Suprapubic skin (tissue), 3 donors: Measurements from ENCODE around the gene TMEM184B.

ENCODE experiments used
- POLR2A ChIP-seq, 2 donors: fragments of 450-650 bp; IDR thresholded peaks; one replicate each; pipeline ENCODE4 v1.6.1; 2017; ENCODE audit warnings: antibody characterized with exemption in 2 of 2, mild to moderate bottlenecking in 2 of 2, moderate library complexity in 2 of 2
- TF ChIP-seq, protein P1 (sequence below), 2 donors: fragments of 200-600 bp in 1 of 2; fragments of 450-650 bp in 1 of 2; sonication (generic) in 1 of 2; IDR thresholded peaks; one replicate each; pipeline ENCODE4 v1.5.1; 2016 to 2019; ENCODE audit warnings: antibody characterized with exemption in 2 of 2, mild to moderate bottlenecking in 1 of 2, moderate library complexity in 1 of 2

DNA sequence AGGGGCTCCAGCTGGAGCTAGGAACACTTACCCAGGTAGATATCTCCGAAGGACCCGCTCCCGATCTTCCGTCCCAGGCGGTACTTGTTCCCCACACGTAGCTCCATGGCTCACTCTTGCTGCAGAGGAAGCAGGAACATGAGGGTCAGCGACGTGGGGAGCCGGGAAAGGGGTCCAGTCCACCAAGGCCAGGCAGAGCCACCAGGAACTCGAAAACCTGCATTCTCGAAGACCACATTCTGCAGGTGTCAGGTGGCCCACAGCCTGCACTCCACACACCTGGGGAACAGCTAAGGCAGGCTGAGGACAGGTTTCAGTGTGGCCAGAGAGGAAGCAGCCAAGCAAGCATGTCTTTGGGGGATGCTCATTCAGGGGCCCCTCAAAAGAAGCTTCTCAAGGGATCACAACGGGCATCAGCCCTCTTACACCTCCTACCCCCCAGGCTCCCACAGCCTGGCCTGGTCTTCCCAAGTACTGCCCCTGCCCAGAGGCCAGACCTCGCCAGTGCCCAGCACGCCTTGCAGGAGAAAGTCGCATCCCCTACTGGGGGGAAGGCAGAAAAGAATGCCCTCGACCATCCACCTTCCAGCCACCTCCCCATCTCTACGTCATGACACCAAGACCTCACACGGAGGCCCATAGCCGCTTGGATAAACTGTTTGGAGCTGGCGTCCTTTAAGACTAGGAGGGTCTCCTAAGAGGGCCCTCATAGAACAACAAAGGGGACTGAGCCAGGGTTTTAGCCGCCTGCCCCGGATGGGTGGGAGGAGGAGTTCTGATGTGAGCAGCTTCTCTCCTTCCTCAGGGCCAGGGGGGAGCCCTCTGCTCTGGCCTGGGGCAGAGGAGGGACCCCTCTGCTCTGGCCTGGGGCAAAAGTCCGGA is 41.5 kb upstream of the TMEM184B start:
- no peak for TF ChIP-seq POLR2A (IDR thresholded peaks at IDR 0.05)
- TF ChIP-seq, protein P1, sequence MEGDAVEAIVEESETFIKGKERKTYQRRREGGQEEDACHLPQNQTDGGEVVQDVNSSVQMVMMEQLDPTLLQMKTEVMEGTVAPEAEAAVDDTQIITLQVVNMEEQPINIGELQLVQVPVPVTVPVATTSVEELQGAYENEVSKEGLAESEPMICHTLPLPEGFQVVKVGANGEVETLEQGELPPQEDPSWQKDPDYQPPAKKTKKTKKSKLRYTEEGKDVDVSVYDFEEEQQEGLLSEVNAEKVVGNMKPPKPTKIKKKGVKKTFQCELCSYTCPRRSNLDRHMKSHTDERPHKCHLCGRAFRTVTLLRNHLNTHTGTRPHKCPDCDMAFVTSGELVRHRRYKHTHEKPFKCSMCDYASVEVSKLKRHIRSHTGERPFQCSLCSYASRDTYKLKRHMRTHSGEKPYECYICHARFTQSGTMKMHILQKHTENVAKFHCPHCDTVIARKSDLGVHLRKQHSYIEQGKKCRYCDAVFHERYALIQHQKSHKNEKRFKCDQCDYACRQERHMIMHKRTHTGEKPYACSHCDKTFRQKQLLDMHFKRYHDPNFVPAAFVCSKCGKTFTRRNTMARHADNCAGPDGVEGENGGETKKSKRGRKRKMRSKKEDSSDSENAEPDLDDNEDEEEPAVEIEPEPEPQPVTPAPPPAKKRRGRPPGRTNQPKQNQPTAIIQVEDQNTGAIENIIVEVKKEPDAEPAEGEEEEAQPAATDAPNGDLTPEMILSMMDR (IDR thresholded peaks at IDR 0.05), result no peak
